Osteoblast (primary cell): ENCODE measurements around the gene EXOC7. TPM values are rescaled to one million over a fixed set of nuclear protein-coding genes. Genes with fewer than 3 reads are reported as not detected.

Experiments
- DNase-seq: peaks from one replicate; pipeline ENCODE4 v3.0.0; 2011; ENCODE audit warnings: low spot score, mixed read lengths; ENCODE audit not compliant: insufficient read length; ENCODE audit errors: missing footprints
- H2AFZ ChIP-seq: 2 replicates; pipeline ENCODE4 v1.6.0; 2011; ENCODE audit warnings: mild to moderate bottlenecking, low read length
- H3K27ac ChIP-seq: 2 replicates; pipeline ENCODE4 v1.5.1; 2011; ENCODE audit warnings: mild to moderate bottlenecking, low read depth, low read length, moderate library complexity
- H3K27me3 ChIP-seq: 2 replicates; pipeline ENCODE4 v1.6.0; 2012; ENCODE audit warnings: mild to moderate bottlenecking, control low read depth, inconsistent platforms, low read length, moderate library complexity; ENCODE audit not compliant: insufficient read depth
- H3K36me3 ChIP-seq: 2 replicates; pipeline ENCODE4 v1.5.1; 2011; ENCODE audit warnings: mild to moderate bottlenecking, low read length, control low read depth, moderate library complexity; ENCODE audit not compliant: insufficient read depth
- H3K4me1 ChIP-seq: 2 replicates; pipeline ENCODE4 v1.5.1; 2011; ENCODE audit warnings: mild to moderate bottlenecking, low read length, control low read depth, moderate library complexity; ENCODE audit not compliant: insufficient read depth
- H3K4me2 ChIP-seq: 2 replicates; pipeline ENCODE4 v1.6.0; 2011; ENCODE audit warnings: mild to moderate bottlenecking, low read length; ENCODE audit not compliant: insufficient read depth
- H3K4me3 ChIP-seq: fragments of 200-600 bp; sonication (generic); 3 replicates; pipeline ENCODE4 v1.5.1; 2012; ENCODE audit warnings: mild to moderate bottlenecking, low read length, inconsistent platforms; ENCODE audit not compliant: insufficient read depth
- H3K79me2 ChIP-seq: 2 replicates; pipeline ENCODE4 v1.6.0; 2012; ENCODE audit warnings: mild to moderate bottlenecking, low read length, control low read depth, inconsistent platforms; ENCODE audit not compliant: insufficient read depth
- H3K9me3 ChIP-seq: 2 replicates; pipeline ENCODE4 v1.5.1; 2011; ENCODE audit warnings: low read depth, low read length, control low read depth
- H4K20me1 ChIP-seq: 2 replicates; pipeline ENCODE4 v1.6.0; 2012; ENCODE audit warnings: mild to moderate bottlenecking, low read length, control low read depth; ENCODE audit not compliant: insufficient read depth
- CTCF ChIP-seq: IDR thresholded peaks from 2 replicates; pipeline ENCODE4 v1.5.1; 2011; ENCODE audit warnings: mild to moderate bottlenecking, low read depth, low read length, moderate library complexity; ENCODE audit errors: extremely low read depth
- total RNA-seq: library from RNA; depleted of rRNA; stranded (reverse); fragments of >200 nt; gene quantifications from 2 replicates; pipeline ENCODE4 v1.2.3, GENCODE V29; 2012

The EXOC7 gene
- total RNA-seq, 1 donor, result 102 TPM

GRCh38 chr17:76088868-76089576 lies 14.6 kb downstream of the EXOC7 start:
- peaks cover 73% of the 10 kb centered on the region for H3K36me3 ChIP-seq

GRCh38 chr17:76088041-76088867 lies 15.3 kb downstream of the EXOC7 start:
- peaks cover 68% of the 10 kb centered on the region for H3K36me3 ChIP-seq
- no peak overlapping the region for H3K4me3 ChIP-seq
- H4K20me1 ChIP-seq, result peaks cover 10% of the 10 kb centered on the region
- H3K4me2 ChIP-seq, result no peak overlapping the region
- H3K79me2 ChIP-seq, result peaks cover 8% of the 10 kb centered on the region
- H3K9me3 ChIP-seq, result no peaks in the 10 kb centered on the region
- no peak overlapping the region for H2AFZ ChIP-seq
- DNase-seq, result peak; percentile 67
- H3K27ac ChIP-seq, result no peak overlapping the region
- no peaks in the 10 kb centered on the region for H3K27me3 ChIP-seq
- no peaks in the 10 kb centered on the region for H3K4me1 ChIP-seq
- no peak for TF ChIP-seq CTCF

More at GRCh38 chr17:76088868-76089576, 14.6 kb downstream of the EXOC7 start:
- no peak overlapping the region for H3K4me3 ChIP-seq
- peak; percentile 83 for DNase-seq
- H3K9me3 ChIP-seq, result no peaks in the 10 kb centered on the region
- H3K27me3 ChIP-seq, result no peaks in the 10 kb centered on the region
- no peaks in the 10 kb centered on the region for H3K4me1 ChIP-seq
- H3K4me2 ChIP-seq, result no peak overlapping the region
- H4K20me1 ChIP-seq, result peaks cover 15% of the 10 kb centered on the region
- no peak for TF ChIP-seq CTCF
- H3K79me2 ChIP-seq, result peaks cover 8% of the 10 kb centered on the region
- no peak overlapping the region for H2AFZ ChIP-seq
- H3K27ac ChIP-seq, result no peak overlapping the region

DNA sequence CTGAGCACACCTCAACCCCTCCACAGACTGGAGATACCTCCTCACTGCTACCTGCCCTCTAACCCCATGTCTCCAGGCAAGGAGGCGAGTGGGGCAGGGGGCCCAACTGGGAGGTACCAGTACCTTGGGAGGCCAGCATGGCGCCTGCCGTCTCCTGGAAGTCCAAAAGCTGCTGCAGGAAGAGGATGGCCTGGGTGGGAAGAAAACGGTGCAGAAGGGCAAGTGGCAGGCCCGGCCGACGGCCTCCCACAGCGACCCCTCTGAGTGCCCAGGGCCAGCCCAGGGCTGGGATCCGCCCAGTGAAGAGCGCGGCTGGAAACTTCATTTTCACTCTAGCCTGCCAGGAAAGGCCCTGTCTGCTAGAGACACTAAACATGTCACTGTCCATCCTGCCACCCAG lies 16.1 kb downstream of the EXOC7 start:
- H2AFZ ChIP-seq, result no peak overlapping the region
- H3K27me3 ChIP-seq, result no peaks in the 10 kb centered on the region
- no peak overlapping the region for H3K27ac ChIP-seq
- DNase-seq, result peak; percentile 35
- no peak overlapping the region for H3K4me3 ChIP-seq
- no peaks in the 10 kb centered on the region for H3K9me3 ChIP-seq
- no peak overlapping the region for H3K4me2 ChIP-seq
- peaks cover 8% of the 10 kb centered on the region for H3K79me2 ChIP-seq
- peaks cover 61% of the 10 kb centered on the region for H3K36me3 ChIP-seq
- peaks cover 10% of the 10 kb centered on the region for H4K20me1 ChIP-seq
- TF ChIP-seq CTCF, result no peak
- no peaks in the 10 kb centered on the region for H3K4me1 ChIP-seq

DNA sequence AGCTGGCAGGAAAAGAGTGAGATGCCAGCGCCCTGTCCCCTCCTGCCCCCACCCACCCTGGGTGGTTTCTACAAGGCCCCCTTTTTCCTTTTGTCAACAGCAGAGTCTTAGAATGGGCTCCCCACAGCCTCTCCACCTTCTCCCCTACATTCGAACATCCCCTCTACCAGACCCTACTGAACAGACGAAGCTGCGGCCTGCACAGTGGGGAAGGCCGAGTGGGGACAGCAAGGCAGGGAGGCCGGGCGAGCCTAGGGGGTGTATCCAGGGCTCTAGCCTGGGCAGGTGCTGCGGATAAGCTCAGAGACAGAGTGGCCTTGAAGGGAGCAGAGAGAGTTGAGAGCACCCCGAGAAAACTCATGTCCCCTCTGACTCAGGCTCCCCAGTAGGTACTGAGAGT lies 17.2 kb downstream of the EXOC7 start:
- peaks cover 54% of the 10 kb centered on the region for H3K36me3 ChIP-seq

More for the DNA sequence above, 17.2 kb downstream of the EXOC7 start:
- peaks cover 4% of the 10 kb centered on the region for H3K79me2 ChIP-seq
- no peak overlapping the region for H3K27ac ChIP-seq
- TF ChIP-seq CTCF, result no peak
- no peaks in the 10 kb centered on the region for H3K27me3 ChIP-seq
- no peaks in the 10 kb centered on the region for H3K9me3 ChIP-seq
- H2AFZ ChIP-seq, result no peak overlapping the region
- no peaks in the 10 kb centered on the region for H3K4me1 ChIP-seq
- peak; percentile 15 for DNase-seq
- no peak overlapping the region for H3K4me2 ChIP-seq
- peaks cover 7% of the 10 kb centered on the region for H4K20me1 ChIP-seq
- no peak overlapping the region for H3K4me3 ChIP-seq
